Hematopoietic multipotent progenitor cell treated with erythropoietin and hydrocortisone succinate and interleukin-3 and kit ligand, for 17 days (in vitro differentiated cells): ENCODE data around the gene GATA2.

Experiments used
- DNase-seq: peaks from one replicate; pipeline ENCODE4 v3.0.0-alpha.2; 2015; ENCODE audit warnings: low spot score

Gene GATA2

GRCh38 chr3:128473180-128473519, 19.9 kb downstream of the GATA2 start:
- DNase-seq: no peak

DNA sequence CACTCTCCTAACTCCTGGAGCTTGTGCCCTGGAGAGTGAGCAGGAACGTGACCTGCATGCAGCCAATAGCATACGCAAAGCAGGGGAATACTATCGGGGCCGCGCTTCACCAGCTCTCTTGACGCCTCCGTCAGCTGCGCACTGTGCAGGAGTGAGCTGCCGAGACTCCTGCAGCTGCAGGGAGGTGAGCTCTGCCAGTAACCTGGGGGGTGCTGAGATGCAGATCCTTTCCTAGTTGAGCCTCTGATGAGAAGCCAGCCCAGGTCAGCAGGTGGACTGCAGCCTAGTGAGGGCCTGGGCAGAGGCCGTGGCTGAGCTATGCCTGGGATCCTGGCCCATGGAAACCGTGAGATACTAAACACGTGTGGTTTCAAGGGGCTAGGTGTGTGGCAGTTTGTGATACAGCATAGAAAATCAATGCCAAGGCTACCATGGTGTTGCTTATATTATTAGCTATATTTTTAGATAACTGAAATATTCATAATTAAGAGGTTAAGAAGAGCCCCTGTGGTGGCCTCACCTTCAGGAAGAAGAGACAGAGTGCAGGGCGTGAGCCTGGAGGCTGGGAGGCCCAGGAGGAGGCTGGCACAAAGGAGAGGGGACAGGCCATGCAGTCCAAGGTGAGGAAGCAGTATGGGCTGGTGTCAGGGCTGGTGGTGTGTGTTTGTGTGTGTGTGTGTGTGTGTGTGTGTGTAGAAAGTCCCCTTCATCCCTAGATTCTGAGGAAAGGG, 20.4 kb downstream of the GATA2 start:
- DNase-seq: no peak

DNA sequence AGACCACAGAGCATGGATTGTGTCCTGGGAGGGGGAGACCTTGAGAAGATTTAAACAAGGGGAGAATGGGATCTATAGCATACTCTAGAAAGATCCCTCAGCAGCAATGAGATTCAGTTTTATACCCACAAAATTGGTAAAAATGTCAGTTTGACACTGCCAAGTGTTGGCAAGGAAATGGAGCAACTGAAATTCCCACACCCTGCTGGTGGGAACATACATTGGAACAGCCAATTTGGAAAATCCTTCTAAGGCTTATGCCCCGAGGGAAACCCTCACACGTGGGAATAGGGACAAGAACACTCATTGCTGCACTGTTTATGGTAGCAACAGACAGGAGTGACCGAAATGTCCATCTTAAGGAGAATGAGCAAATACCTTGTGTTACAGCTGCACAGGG, 21.3 kb downstream of the GATA2 start:
- DNase-seq: no peak

DNA sequence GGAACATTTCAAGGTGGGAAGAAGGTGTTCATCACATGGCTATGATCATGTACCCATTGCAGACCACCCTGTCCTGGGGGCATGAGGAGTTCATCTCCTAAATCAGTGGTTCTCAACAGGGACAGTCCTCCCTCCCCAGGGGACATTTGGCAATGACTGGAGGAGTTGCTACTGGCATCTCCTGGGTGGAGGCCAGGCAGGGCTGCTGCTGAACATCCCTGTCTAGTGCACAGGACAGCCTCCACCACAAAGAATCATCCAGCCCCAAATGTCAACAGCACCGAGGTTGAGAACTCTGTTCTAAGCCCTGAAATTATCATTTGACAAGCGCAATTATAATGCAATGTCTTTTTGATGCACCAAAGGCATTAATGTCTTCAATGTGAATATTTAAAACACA, 21.9 kb downstream of the GATA2 start:
- no peak for DNase-seq

GRCh38 chr3:128470134-128470899, 22.7 kb downstream of the GATA2 start:
- no peak for DNase-seq

GRCh38 chr3:128469556-128469955, 23.4 kb downstream of the GATA2 start:
- no peak for DNase-seq

DNA sequence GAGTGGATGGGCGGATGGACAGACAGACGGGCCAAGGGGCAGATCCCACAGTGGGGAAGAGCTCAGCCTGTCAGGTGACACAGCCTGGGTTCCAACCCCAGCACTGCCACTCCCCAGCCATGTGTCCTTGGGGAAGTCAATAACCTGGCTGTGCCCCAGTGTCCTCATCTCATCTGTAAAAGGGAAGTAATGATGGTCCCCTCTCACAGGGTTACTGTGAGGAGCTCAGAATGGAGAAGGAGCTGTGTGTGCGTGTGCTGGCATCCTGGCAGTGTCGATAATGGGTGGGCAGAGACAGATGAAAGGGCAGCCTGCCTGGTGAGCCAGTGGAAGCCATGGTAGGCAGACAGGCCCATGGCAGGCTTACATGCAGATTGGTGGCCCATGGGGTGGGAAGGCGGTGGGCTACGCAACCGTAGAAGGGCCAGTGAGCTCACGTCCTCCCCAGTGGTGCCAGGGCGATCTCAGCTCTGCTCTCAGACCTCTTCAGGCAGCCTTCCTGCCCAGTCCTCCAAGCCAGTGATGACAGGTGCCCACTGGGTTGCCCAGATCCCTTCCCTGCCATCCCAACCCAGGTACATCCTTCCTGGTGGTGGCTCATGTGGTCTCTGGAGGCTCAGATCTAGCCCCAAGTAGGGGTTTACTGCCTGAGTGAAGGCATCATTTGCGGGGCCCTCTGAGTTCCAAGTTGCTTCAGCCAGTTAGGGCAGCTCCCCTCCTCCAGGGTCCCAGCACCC, 24.0 kb downstream of the GATA2 start:
- DNase-seq: no peak

- DNase-seq: no peak
These were observed 24.7 kb downstream of the GATA2 start for GRCh38 chr3:128468285-128468790.

DNA sequence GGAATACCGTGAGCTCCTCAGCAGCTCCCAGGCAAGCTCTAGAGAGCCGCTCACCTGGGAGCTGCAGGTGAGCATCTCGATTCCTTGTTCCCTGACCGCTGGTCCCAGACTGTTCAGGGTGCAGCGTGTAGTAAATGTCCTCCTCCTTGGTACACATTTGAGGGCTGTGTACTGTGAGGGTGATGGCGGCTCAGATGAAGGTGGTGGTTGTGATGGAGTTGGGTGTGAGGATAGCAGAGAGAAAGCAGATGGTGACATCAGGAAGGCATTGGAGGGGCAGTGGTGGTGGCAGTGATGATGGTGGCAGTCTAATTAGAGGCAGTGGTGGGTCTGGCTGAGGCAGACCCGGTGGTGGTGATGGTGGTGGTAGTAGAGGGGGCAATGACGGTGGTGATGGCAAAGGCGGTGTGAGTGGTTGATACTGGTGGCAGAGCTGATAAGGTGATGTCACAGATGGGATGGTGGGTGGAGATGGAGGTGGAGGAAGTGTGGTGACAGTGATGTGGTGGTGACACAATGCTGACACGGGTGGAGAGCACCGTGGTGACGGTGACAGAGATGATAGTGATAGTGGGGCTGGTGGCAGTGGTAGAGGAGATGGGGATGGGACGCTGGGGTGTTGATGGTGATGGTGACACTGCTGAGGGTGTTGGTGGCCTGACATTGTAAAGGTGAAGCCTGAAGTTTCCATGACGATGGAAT, 26.0 kb downstream of the GATA2 start, which contains the start of gene DNAJB8:
Gene DNAJB8, minus strand, starts transcription at position 51 of the 702 bp plus-strand sequence. CDS start 3,645 bp downstream, outside the sequence.
- no peak for DNase-seq

- no peak for DNase-seq
These were observed 28.3 kb downstream of the GATA2 start for GRCh38 chr3:128464702-128465101.

DNA sequence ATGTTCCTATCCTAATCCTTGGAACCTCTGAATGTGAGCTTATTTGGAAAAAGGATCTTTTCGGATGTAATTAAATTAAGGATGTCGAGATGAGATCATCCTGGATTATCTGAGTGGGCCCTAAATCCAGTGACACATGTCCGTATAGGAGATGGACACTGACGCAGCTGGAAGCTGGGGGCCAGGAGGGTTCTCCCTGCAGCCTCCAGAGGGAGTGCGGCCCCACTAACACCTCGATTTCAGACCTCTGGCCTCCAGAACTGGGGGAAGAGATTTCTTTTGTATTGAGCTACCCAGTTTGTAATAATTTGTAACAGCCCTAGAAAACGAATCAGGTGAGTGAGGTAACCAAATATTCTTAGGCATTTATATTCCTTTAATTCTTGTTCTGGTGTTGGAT, 28.8 kb downstream of the GATA2 start:
- no peak for DNase-seq

DNA sequence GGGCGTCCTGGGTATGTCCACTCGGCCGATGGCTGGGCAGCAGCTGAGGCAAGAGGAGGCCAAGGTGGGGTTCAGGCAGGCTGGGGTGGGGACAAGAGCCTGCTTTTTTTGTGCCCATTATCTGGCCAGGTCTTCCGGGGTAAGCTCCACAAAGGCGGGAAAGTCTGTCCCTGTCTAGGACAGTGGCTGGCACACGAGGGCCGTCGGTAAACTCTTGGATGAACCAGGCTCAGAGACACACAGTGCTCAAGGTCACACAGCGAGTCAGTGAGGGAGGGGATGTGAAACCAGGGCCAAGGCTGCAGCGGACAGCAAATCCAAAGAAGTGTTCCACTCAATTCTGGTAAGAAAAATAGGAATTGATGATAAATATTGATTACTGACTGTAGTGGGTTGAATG, 29.2 kb downstream of the GATA2 start:
- DNase-seq: no peak

DNA sequence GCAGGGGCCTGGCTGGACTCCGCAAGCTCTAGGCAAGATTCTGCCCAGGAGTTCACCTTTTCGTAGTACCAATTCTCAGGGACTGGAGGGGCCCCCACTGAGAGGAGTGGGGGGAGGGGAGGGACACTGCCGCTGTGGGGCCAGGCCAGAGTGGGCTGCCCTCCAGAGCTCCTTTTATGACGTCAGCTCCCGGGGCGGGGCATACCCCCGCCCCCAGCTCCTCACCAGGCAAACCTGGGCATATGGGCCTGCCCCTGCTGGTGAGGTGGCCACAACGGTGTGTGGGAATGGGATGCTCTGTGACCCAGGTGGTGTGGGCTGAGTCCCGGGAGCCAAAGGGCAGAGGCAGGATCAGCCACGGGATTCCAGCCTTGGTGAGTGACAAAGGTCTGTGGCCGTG, 29.6 kb downstream of the GATA2 start:
- DNase-seq: no peak

DNA sequence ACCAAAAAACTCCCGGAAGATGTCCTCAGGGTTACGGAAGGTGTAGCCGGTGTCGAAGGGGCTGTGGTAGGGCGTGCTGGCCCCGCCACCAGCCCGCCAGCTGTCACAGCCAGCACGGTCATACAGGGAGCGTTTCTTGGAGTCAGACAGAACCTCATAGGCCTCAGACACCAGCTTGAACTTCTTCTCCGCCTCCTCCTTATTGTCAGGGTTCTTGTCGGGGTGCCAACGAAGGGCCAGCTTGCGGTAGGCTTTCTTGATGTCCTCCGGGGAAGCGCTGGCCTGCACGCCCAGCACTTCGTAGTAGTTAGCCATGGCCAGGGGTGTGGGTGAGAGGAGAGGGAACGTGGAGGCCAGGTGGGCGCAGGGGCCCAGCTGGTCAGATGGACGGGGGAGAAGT, 30.1 kb downstream of the GATA2 start:
- DNase-seq: no peak

- no peak for DNase-seq
These were observed 30.6 kb downstream of the GATA2 start for GRCh38 chr3:128462341-128462910.

- DNase-seq: no peak
These were observed 31.3 kb downstream of the GATA2 start for GRCh38 chr3:128461731-128462130.

- DNase-seq: no peak
These were observed 33.6 kb downstream of the GATA2 start for GRCh38 chr3:128459461-128459820.

DNA sequence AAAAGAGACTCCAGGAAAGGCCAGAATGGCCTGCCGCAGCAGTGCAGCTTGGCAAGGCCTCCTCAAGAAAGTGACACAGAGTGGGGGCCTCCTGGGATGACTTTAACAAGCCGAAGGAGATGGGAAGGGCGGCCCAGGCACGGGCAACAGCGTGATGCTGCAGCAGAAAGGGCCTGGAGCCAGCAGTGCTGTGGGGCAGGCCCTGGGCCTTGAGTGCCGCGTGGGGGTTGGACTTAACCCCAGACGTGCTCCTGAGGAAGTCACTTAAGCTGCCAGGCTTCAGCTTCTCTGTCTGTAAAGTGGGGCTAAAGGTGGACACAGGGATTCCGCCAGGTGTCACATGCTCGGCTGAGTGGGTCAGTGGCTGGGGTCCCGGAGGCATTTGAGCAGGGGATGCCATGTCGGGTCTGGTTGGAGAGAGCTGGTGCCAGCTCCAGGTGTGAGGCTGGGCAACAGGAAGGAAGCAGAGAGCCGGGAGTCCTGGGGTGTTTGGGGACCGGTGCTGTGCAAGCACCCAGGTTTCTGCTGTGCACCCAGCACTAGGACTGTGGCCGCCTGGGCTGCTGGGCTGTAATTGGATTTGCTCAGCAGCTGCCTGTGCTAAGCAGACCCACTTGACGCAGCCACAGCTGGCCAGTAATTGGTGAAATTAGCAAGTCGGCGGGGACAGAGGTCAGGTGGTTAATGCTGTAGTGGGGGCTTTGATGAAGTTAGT, 34.1 kb downstream of the GATA2 start:
- no peak for DNase-seq

GRCh38 chr3:128457937-128458336, 35.1 kb downstream of the GATA2 start:
- no peak for DNase-seq

GRCh38 chr3:128456776-128457715, 36.0 kb downstream of the GATA2 start:
- DNase-seq: no peak
